Panc1 (cell line): ENCODE measurements around the gene FIBCD1.

ENCODE experiments used
- POLR2AphosphoS5 ChIP-seq: IDR thresholded peaks from 2 replicates; pipeline ENCODE4 v1.6.1; 2012; ENCODE audit warnings: mild to moderate bottlenecking, low read depth, low read length, moderate library complexity
- TCF7L2 ChIP-seq: IDR thresholded peaks from 2 replicates; pipeline ENCODE4 v1.6.1; 2011; ENCODE audit warnings: mild to moderate bottlenecking, low read depth, low read length, inconsistent platforms
- TF ChIP-seq, protein P1 (sequence below): fragments of 450-650 bp; IDR thresholded peaks from 2 replicates; pipeline ENCODE4 v1.5.1; 2017; ENCODE audit warnings: mild to moderate bottlenecking

DNA sequence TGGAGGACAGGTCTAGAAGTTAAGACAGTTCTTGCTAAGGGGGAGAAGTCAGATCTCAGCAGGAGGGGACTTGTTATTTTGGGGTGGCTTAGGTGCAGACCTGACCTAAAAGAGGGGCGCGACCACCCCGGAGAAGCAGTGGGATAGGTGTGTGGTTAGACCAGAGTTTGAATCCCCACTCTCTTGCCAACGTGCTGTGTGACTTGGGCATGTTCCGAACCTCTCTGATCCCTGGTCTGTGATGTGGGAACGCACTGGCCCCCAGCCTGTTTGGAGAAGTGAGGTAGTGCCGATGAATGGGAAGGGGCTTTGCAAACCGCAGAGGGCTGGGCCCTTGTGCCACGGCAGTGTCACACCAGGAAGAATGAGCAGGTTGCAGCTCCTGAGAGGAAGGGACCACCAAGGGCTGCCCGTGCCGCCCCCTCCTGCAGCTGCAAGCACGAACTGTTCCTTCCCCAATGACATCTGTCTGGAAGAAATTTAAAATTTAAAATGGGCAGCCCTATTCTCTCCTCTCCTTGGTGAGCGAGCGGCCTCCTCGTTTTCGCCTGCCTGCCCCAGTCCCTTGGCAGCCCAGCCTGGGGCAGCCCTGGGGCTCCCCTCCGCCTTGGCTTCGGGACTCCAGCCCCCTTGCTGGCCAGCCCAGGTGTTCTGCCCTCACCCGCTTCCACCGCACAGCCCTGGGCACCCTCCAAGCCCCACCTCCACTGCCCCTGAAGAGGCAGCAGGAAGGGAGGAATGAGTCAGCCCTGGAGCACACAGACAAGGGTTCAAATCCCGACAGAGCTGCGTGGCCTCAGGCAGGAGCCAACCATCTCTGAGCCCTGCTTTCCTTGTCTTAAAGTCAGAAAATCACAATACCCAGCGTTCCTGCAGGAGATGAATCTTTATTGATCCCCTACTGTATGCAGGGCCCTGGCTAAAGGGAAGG, 1.6 kb downstream of the FIBCD1 start:
- TF ChIP-seq, protein P1, sequence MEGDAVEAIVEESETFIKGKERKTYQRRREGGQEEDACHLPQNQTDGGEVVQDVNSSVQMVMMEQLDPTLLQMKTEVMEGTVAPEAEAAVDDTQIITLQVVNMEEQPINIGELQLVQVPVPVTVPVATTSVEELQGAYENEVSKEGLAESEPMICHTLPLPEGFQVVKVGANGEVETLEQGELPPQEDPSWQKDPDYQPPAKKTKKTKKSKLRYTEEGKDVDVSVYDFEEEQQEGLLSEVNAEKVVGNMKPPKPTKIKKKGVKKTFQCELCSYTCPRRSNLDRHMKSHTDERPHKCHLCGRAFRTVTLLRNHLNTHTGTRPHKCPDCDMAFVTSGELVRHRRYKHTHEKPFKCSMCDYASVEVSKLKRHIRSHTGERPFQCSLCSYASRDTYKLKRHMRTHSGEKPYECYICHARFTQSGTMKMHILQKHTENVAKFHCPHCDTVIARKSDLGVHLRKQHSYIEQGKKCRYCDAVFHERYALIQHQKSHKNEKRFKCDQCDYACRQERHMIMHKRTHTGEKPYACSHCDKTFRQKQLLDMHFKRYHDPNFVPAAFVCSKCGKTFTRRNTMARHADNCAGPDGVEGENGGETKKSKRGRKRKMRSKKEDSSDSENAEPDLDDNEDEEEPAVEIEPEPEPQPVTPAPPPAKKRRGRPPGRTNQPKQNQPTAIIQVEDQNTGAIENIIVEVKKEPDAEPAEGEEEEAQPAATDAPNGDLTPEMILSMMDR: no peak
- no peak for TF ChIP-seq POLR2AphosphoS5
- TF ChIP-seq TCF7L2: no peak
